Panc1 (cell line): ENCODE results near the gene PSPC1. TPM values are rescaled to one million over a fixed set of nuclear protein-coding genes. Genes with fewer than 3 reads are reported as not detected.
"Not testable (repeated sequence)": the region's sequence is repeated elsewhere in the genome, so short reads cannot be mapped to it uniquely, and the experiment has no call there.

ENCODE experiments used
- ATAC-seq: fragments of 200-7000 bp; cut with Tn5 transposase; 2 replicates; pipeline ENCODE4 v1.9.1; 2020; ENCODE audit warnings: mild to moderate bottlenecking, moderate library complexity
- BruUV-seq: library from RNA; stranded (reverse); fragments of 400-500 nt; replicated peaks from 2 replicates; lab custom pipeline; 2021; lab: Mats Ljungman, UMichigan
- CTCF ChIA-PET: fragments of 300-600 bp; sonication (Branson Sonifier 250); formaldehyde crosslinking; loops from one replicate; lab custom pipeline; 2022; ENCODE audit warnings: antibody characterized with exemption; lab: Charles Lee
- POLR2A ChIA-PET: fragments of 300-600 bp; sonication (Branson Sonifier 250); formaldehyde crosslinking; loops from one replicate; lab custom pipeline; 2022; ENCODE audit warnings: antibody characterized with exemption; lab: Charles Lee
- DNase-seq: peaks from one replicate; pipeline ENCODE4 v3.0.0-alpha.2; 2010; ENCODE audit warnings: low read depth, low spot score
- H3K27ac ChIP-seq: 2 replicates; pipeline ENCODE4 v1.5.1; 2011; ENCODE audit warnings: mild to moderate bottlenecking, low read length, inconsistent platforms
- H3K27me3 ChIP-seq: fragments of 200-500 bp; sonication (Bioruptor generic); 2 replicates; pipeline ENCODE4 v1.6.0; 2014; ENCODE audit warnings: low read length, inconsistent platforms; ENCODE audit not compliant: control insufficient read depth, insufficient read depth
- H3K36me3 ChIP-seq: fragments of 200-500 bp; sonication (Bioruptor generic); 2 replicates; pipeline ENCODE4 v1.5.1; 2014; ENCODE audit warnings: inconsistent platforms, mild to moderate bottlenecking, low read length, moderate library complexity; ENCODE audit not compliant: control insufficient read depth, insufficient read depth
- H3K4me1 ChIP-seq: 2 replicates; pipeline ENCODE4 v1.5.1; 2011; ENCODE audit warnings: inconsistent platforms, mild to moderate bottlenecking, low read length, moderate library complexity; ENCODE audit not compliant: control insufficient read depth, insufficient read depth
- H3K4me3 ChIP-seq, 2 experiments: 2 replicates each; pipeline ENCODE4 v1.5.1; 2011 to 2012; ENCODE audit warnings: low read depth in 2 of 2, low read length in 2 of 2, mild to moderate bottlenecking in 2 of 2, inconsistent platforms in 1 of 2, moderate library complexity in 1 of 2
- H3K9me3 ChIP-seq: fragments of 200-500 bp; sonication (Bioruptor generic); 2 replicates; pipeline ENCODE4 v1.5.1; 2014; ENCODE audit warnings: low read depth, mild to moderate bottlenecking, inconsistent platforms, low read length, moderate library complexity; ENCODE audit not compliant: control insufficient read depth, insufficient read depth
- CTCF ChIP-seq: fragments of 450-650 bp; IDR thresholded peaks from 2 replicates; pipeline ENCODE4 v1.5.1; 2017; ENCODE audit warnings: mild to moderate bottlenecking
- POLR2AphosphoS5 ChIP-seq: IDR thresholded peaks from 2 replicates; pipeline ENCODE4 v1.6.1; 2012; ENCODE audit warnings: mild to moderate bottlenecking, low read depth, low read length, moderate library complexity
- REST ChIP-seq, 2 experiments: IDR thresholded peaks; 2 replicates each; pipeline ENCODE4 v1.6.1; 2011 to 2012; ENCODE audit warnings: low read depth in 2 of 2, control low read depth in 1 of 2, low read length in 1 of 2, mild to moderate bottlenecking in 1 of 2, moderate library complexity in 1 of 2; ENCODE audit not compliant: insufficient read depth in 1 of 2
- SIN3A ChIP-seq: IDR thresholded peaks from 2 replicates; pipeline ENCODE4 v1.6.1; 2012; ENCODE audit warnings: low read depth, mild to moderate bottlenecking, low read length, moderate library complexity, borderline replicate concordance; ENCODE audit not compliant: insufficient read depth
- TCF7L2 ChIP-seq: IDR thresholded peaks from 2 replicates; pipeline ENCODE4 v1.6.1; 2011; ENCODE audit warnings: mild to moderate bottlenecking, low read depth, low read length, inconsistent platforms
- in situ Hi-C: cut with HindIII; loops from 2 replicates; pipeline ENCODE4 v1.10.0; 2016; ENCODE audit warnings: low sequenced_read_pairs, low pct_unique_long_range_greater_than_20kb
- intact Hi-C: fragments of 100-400 bp; cut with micrococcal nuclease; formaldehyde crosslinking; loops from one replicate; pipeline ENCODE4 v1.10.0; 2022; ENCODE audit not compliant: unreplicated experiment
- total RNA-seq: library from RNA; stranded (reverse); gene quantifications from one replicate; pipeline ENCODE4 v1.2.1, GENCODE V29; 2021; ENCODE audit not compliant: unreplicated experiment

Gene PSPC1
- total RNA-seq, 1 experiment from 2014 or later: 39.1 TPM

GRCh38 chr13:19709039-19709438 is 73.7 kb downstream of the PSPC1 start:
- H3K36me3 ChIP-seq, POLR2A ChIA-PET, H3K9me3 ChIP-seq, in situ Hi-C loops, H3K27me3 ChIP-seq, H3K4me3 ChIP-seq, intact Hi-C loops, CTCF ChIA-PET, ATAC-seq, BruUV-seq, DNase-seq, H3K27ac ChIP-seq, H3K4me1 ChIP-seq: not testable (repeated sequence)

- H3K9me3 ChIP-seq, H3K4me1 ChIP-seq, intact Hi-C loops, POLR2A ChIA-PET, CTCF ChIA-PET, BruUV-seq, DNase-seq, H3K27ac ChIP-seq, H3K4me3 ChIP-seq, in situ Hi-C loops, H3K27me3 ChIP-seq, H3K36me3 ChIP-seq, ATAC-seq: not testable (repeated sequence)
Observed at GRCh38 chr13:19704256-19704655, 78.5 kb downstream of the PSPC1 start.

GRCh38 chr13:19701619-19702018 is 81.1 kb downstream of the PSPC1 start:
- DNase-seq, H3K9me3 ChIP-seq, H3K4me3 ChIP-seq, CTCF ChIA-PET, intact Hi-C loops, H3K27me3 ChIP-seq, POLR2A ChIA-PET, ATAC-seq, in situ Hi-C loops, H3K27ac ChIP-seq, H3K36me3 ChIP-seq, BruUV-seq, H3K4me1 ChIP-seq: not testable (repeated sequence)

GRCh38 chr13:19700963-19701362 is 81.8 kb downstream of the PSPC1 start:
- H3K27ac ChIP-seq, POLR2A ChIA-PET, ATAC-seq, BruUV-seq, H3K9me3 ChIP-seq, H3K4me1 ChIP-seq, H3K36me3 ChIP-seq, intact Hi-C loops, CTCF ChIA-PET, H3K27me3 ChIP-seq, in situ Hi-C loops, DNase-seq, H3K4me3 ChIP-seq: not testable (repeated sequence)

GRCh38 chr13:19695829-19696228 is 86.9 kb downstream of the PSPC1 start:
- Histone ChIP-seq H3K27ac (no peak overlapping the region), H3K36me3 (peaks cover 5% of the 10 kb centered on the region; the same call in 1 of the 2 replicates), H3K4me1 (no peaks in the 10 kb centered on the region), H3K9me3 (no peaks in the 10 kb centered on the region), H3K4me3 (no peak overlapping the region), H3K27me3 (no peaks in the 10 kb centered on the region)
- TF ChIP-seq POLR2AphosphoS5 (no peak), CTCF (no peak), TCF7L2 (no peak), REST (IDR thresholded peaks at IDR 0.05; ENCODE audit: insufficient read depth in 1 of 2, low read depth in 2 of 2, low read length in 1 of 2) (no peak), SIN3A (no peak)
- CTCF ChIA-PET: no interaction called here
- ATAC-seq (no peak), DNase-seq (no peak)
- no TSS peak for BruUV-seq
- POLR2A ChIA-PET: no interaction called here
- in situ Hi-C loops: no loop called here
- intact Hi-C loops: no loop called here
